Measurements from ENCODE around the gene CALM3. TPM values are rescaled to one million over a fixed set of nuclear protein-coding genes. Genes with fewer than 3 reads are reported as not detected.

Gene CALM3
- total and polyA plus RNA-seq, 2 of the 13 experiments (the other 11 are each of a cell fraction or from before 2014, with no cell fraction given): 239 to 258 TPM

DNA sequence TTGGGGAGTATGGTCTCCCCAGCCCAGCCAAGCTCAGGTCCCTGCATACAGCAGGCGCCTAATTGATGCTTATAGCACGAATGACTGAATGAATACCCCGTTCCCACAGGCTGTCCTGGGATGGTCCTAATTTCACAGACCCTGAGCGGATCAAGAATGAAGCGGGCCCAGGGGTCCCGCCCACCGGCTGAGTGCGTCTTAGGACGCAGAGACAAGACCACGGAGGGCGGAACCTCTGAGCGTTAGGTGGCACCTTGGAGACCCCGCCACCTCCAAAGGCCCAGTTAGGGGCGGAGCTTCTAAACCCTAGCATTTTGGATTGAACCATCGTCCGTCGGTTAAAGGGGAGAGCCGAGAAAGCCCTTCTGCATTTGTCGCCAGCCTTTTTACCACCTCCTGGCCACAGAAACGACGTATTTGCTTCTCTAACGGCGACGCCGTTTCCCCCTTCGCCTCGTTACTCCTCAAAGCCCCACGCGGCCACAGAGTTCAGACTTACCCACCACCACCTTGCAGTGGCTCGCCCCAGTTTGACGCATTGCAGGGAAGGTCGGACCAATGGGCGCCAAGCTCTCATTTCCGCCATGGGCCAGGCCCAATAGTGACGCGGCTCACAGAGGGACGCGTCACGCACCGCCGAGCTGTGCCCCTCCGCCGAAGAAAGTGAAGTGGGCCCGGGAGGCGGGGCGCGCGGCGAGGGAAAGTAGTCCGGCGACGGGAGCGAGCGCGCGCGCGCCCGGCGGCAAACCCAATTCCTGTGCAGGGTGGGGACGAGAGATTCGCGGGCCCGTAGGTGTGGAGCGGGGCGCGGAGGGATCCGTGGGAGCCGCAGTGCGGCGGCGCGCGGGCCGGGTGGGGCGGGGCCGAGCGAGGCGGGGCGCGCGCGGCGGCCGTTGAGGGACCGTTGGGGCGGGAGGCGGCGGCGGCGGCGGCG, 479 bp upstream of the CALM3 start (continued):
- TF ChIP-seq, protein P1, sequence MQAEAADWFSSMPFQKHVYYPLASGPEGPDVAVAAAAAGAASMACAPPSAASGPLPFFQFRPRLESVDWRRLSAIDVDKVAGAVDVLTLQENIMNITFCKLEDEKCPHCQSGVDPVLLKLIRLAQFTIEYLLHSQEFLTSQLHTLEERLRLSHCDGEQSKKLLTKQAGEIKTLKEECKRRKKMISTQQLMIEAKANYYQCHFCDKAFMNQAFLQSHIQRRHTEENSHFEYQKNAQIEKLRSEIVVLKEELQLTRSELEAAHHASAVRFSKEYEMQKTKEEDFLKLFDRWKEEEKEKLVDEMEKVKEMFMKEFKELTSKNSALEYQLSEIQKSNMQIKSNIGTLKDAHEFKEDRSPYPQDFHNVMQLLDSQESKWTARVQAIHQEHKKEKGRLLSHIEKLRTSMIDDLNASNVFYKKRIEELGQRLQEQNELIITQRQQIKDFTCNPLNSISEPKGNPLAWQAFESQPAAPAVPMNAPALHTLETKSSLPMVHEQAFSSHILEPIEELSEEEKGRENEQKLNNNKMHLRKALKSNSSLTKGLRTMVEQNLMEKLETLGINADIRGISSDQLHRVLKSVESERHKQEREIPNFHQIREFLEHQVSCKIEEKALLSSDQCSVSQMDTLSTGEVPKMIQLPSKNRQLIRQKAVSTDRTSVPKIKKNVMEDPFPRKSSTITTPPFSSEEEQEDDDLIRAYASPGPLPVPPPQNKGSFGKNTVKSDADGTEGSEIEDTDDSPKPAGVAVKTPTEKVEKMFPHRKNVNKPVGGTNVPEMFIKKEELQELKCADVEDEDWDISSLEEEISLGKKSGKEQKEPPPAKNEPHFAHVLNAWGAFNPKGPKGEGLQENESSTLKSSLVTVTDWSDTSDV (CRISPR knock-in tag; IDR thresholded peaks at IDR 0.05): no peak; the same call in 1 of the 2 replicates
- no peak for TF ChIP-seq FOXM1 (CRISPR knock-in tag; IDR thresholded peaks at IDR 0.05)
- peak; percentile 88 for TF ChIP-seq CCAR2 (optimal IDR thresholded peaks at IDR 0.05; ENCODE audit: low read depth, low read length)
- no peak for TF ChIP-seq ZNF83 (CRISPR knock-in tag; IDR thresholded peaks at IDR 0.05; ENCODE audit: borderline replicate concordance)
- TF ChIP-seq, protein P2, sequence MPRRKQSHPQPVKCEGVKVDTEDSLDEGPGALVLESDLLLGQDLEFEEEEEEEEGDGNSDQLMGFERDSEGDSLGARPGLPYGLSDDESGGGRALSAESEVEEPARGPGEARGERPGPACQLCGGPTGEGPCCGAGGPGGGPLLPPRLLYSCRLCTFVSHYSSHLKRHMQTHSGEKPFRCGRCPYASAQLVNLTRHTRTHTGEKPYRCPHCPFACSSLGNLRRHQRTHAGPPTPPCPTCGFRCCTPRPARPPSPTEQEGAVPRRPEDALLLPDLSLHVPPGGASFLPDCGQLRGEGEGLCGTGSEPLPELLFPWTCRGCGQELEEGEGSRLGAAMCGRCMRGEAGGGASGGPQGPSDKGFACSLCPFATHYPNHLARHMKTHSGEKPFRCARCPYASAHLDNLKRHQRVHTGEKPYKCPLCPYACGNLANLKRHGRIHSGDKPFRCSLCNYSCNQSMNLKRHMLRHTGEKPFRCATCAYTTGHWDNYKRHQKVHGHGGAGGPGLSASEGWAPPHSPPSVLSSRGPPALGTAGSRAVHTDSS (CRISPR knock-in tag; conservative IDR thresholded peaks at IDR 0.05): 0 out of 2 replicates have a peak, but pooled peaks have one; percentile 46
- TF ChIP-seq CAMTA2 (CRISPR knock-in tag; IDR thresholded peaks at IDR 0.05; ENCODE audit: borderline replicate concordance): peak; percentile 99
- no peak; the same call in 1 of the 2 replicates for TF ChIP-seq KAT7 (CRISPR knock-in tag; IDR thresholded peaks at IDR 0.05; ENCODE audit: borderline replicate concordance)
- no peak for TF ChIP-seq ZNF121 (CRISPR knock-in tag; IDR thresholded peaks at IDR 0.05)
- TF ChIP-seq KLF11 (CRISPR knock-in tag; IDR thresholded peaks at IDR 0.05): no peak
- TF ChIP-seq, protein P3, sequence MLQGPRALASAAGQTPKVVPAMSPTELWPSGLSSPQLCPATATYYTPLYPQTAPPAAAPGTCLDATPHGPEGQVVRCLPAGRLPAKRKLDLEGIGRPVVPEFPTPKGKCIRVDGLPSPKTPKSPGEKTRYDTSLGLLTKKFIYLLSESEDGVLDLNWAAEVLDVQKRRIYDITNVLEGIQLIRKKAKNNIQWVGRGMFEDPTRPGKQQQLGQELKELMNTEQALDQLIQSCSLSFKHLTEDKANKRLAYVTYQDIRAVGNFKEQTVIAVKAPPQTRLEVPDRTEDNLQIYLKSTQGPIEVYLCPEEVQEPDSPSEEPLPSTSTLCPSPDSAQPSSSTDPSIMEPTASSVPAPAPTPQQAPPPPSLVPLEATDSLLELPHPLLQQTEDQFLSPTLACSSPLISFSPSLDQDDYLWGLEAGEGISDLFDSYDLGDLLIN (CRISPR knock-in tag; IDR thresholded peaks at IDR 0.05; ENCODE audit: borderline replicate concordance): 0 out of 2 replicates have a peak, but pooled peaks have one; percentile 36
- TF ChIP-seq, protein P4, sequence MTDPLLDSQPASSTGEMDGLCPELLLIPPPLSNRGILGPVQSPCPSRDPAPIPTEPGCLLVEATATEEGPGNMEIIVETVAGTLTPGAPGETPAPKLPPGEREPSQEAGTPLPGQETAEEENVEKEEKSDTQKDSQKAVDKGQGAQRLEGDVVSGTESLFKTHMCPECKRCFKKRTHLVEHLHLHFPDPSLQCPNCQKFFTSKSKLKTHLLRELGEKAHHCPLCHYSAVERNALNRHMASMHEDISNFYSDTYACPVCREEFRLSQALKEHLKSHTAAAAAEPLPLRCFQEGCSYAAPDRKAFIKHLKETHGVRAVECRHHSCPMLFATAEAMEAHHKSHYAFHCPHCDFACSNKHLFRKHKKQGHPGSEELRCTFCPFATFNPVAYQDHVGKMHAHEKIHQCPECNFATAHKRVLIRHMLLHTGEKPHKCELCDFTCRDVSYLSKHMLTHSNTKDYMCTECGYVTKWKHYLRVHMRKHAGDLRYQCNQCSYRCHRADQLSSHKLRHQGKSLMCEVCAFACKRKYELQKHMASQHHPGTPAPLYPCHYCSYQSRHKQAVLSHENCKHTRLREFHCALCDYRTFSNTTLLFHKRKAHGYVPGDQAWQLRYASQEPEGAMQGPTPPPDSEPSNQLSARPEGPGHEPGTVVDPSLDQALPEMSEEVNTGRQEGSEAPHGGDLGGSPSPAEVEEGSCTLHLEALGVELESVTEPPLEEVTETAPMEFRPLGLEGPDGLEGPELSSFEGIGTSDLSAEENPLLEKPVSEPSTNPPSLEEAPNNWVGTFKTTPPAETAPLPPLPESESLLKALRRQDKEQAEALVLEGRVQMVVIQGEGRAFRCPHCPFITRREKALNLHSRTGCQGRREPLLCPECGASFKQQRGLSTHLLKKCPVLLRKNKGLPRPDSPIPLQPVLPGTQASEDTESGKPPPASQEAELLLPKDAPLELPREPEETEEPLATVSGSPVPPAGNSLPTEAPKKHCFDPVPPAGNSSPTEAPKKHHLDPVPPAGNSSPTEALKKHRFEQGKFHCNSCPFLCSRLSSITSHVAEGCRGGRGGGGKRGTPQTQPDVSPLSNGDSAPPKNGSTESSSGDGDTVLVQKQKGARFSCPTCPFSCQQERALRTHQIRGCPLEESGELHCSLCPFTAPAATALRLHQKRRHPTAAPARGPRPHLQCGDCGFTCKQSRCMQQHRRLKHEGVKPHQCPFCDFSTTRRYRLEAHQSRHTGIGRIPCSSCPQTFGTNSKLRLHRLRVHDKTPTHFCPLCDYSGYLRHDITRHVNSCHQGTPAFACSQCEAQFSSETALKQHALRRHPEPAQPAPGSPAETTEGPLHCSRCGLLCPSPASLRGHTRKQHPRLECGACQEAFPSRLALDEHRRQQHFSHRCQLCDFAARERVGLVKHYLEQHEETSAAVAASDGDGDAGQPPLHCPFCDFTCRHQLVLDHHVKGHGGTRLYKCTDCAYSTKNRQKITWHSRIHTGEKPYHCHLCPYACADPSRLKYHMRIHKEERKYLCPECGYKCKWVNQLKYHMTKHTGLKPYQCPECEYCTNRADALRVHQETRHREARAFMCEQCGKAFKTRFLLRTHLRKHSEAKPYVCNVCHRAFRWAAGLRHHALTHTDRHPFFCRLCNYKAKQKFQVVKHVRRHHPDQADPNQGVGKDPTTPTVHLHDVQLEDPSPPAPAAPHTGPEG (CRISPR knock-in tag; IDR thresholded peaks at IDR 0.05): peak; percentile 47; the same call in 1 of the 2 replicates
- no peak for TF ChIP-seq ZNF234 (CRISPR knock-in tag; conservative IDR thresholded peaks at IDR 0.05)
- TF ChIP-seq, protein P5, sequence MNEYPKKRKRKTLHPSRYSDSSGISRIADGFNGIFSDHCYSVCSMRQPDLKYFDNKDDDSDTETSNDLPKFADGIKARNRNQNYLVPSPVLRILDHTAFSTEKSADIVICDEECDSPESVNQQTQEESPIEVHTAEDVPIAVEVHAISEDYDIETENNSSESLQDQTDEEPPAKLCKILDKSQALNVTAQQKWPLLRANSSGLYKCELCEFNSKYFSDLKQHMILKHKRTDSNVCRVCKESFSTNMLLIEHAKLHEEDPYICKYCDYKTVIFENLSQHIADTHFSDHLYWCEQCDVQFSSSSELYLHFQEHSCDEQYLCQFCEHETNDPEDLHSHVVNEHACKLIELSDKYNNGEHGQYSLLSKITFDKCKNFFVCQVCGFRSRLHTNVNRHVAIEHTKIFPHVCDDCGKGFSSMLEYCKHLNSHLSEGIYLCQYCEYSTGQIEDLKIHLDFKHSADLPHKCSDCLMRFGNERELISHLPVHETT (CRISPR knock-in tag; conservative IDR thresholded peaks at IDR 0.05): peak; percentile 77; the same call in 1 of the 2 replicates
- TF ChIP-seq PITX1 (CRISPR knock-in tag; IDR thresholded peaks at IDR 0.05): no peak
- no peak for TF ChIP-seq WIZ (CRISPR knock-in tag; IDR thresholded peaks at IDR 0.05)

All from HepG2 (cell line).